HepG2 (cell line): ENCODE results near the gene PDLIM5. TPM values are rescaled to one million over a fixed set of nuclear protein-coding genes. Genes with fewer than 3 reads are reported as not detected.

Experiments
- CCDC6 ChIP-seq: sonication (generic); formaldehyde crosslinking; IDR thresholded peaks from 2 replicates; pipeline ENCODE4 v1.8.1; 2022; ENCODE audit warnings: mild to moderate bottlenecking, missing genetic modification reagents, moderate library complexity
- FOXO1 ChIP-seq: sonication (generic); formaldehyde crosslinking; IDR thresholded peaks from 2 replicates; pipeline ENCODE4 v1.4.0; 2020; ENCODE audit warnings: missing genetic modification reagents
- KLF13 ChIP-seq: sonication (generic); formaldehyde crosslinking; IDR thresholded peaks from 2 replicates; pipeline ENCODE4 v1.4.0; 2020; ENCODE audit warnings: mild to moderate bottlenecking, missing genetic modification reagents
- NFIC ChIP-seq: IDR thresholded peaks from 2 replicates; pipeline ENCODE4 v1.6.1; 2012; ENCODE audit warnings: mild to moderate bottlenecking, low read length, inconsistent platforms
- ONECUT2 ChIP-seq: sonication (generic); formaldehyde crosslinking; IDR thresholded peaks from 2 replicates; pipeline ENCODE4 v1.4.0; 2020; ENCODE audit warnings: missing genetic modification reagents
- PCBP2 ChIP-seq: fragments of 200-400 bp; formaldehyde crosslinking; optimal IDR thresholded peaks from 2 replicates; pipeline ENCODE3; 2018; ENCODE audit warnings: low read length, low read depth; ENCODE audit not compliant: poor library complexity, severe bottlenecking
- POLR2AphosphoS5 ChIP-seq: IDR thresholded peaks from 2 replicates; pipeline ENCODE4 v1.6.1; 2012; ENCODE audit warnings: low read depth, low read length
- PRMT3 ChIP-seq: sonication (generic); formaldehyde crosslinking; IDR thresholded peaks from 2 replicates; pipeline ENCODE4 v1.8.1; 2022; ENCODE audit warnings: low read depth, mild to moderate bottlenecking, moderate library complexity, missing genetic modification reagents, borderline replicate concordance
- SOX5 ChIP-seq: IDR thresholded peaks from 2 replicates; pipeline ENCODE4 v1.6.1; 2016; ENCODE audit warnings: borderline replicate concordance
- SP1 ChIP-seq, 2 experiments: fragments of 450-650 bp in 1 of 2; sonication (generic) in 1 of 2; formaldehyde crosslinking in 1 of 2; IDR thresholded peaks; 2 replicates each; pipeline versions ENCODE4 v1.4.0 to v1.6.1; 2016 to 2020; ENCODE audit warnings: missing genetic modification reagents in 1 of 2
- SYNCRIP ChIP-seq: fragments of 200-400 bp; formaldehyde crosslinking; IDR thresholded peaks from 2 replicates; pipeline ENCODE4 v1.6.1; 2018; ENCODE audit warnings: mild to moderate bottlenecking, low read depth, low read length; ENCODE audit not compliant: insufficient read depth
- ZNF121 ChIP-seq: sonication (generic); formaldehyde crosslinking; IDR thresholded peaks from 2 replicates; pipeline ENCODE4 v1.5.0; 2020; ENCODE audit warnings: mild to moderate bottlenecking, missing genetic modification reagents
- ZNF17 ChIP-seq: sonication (generic); formaldehyde crosslinking; IDR thresholded peaks from 2 replicates; pipeline ENCODE4 v1.5.0; 2020; ENCODE audit warnings: mild to moderate bottlenecking, missing genetic modification reagents
- ZNF34 ChIP-seq: sonication (generic); formaldehyde crosslinking; IDR thresholded peaks from 2 replicates; pipeline ENCODE4 v1.4.0; 2020; ENCODE audit warnings: mild to moderate bottlenecking, missing genetic modification reagents, borderline replicate concordance
- ZNF484 ChIP-seq: sonication (generic); formaldehyde crosslinking; IDR thresholded peaks from 2 replicates; pipeline ENCODE4 v1.5.1; 2020; ENCODE audit warnings: mild to moderate bottlenecking, low read depth, missing genetic modification reagents, borderline replicate concordance
- ZNF713 ChIP-seq: sonication (generic); formaldehyde crosslinking; IDR thresholded peaks from 2 replicates; pipeline ENCODE4 v1.4.0; 2020; ENCODE audit warnings: mild to moderate bottlenecking, missing genetic modification reagents
- ZNF775 ChIP-seq: sonication (generic); formaldehyde crosslinking; IDR thresholded peaks from 2 replicates; pipeline ENCODE4 v1.4.0; 2020; ENCODE audit warnings: missing genetic modification reagents, mild to moderate bottlenecking, moderate library complexity, borderline replicate concordance
- ZNF839 ChIP-seq: sonication (generic); formaldehyde crosslinking; IDR thresholded peaks from 2 replicates; pipeline ENCODE4 v1.4.0; 2020; ENCODE audit warnings: missing genetic modification reagents, mild to moderate bottlenecking, borderline replicate concordance
- polyA plus RNA-seq, 8 experiments: library from polyadenylated mRNA; depleted of rRNA in 3 of 8; stranded (reverse) in 7 of 8; unstranded in 1 of 8; fragments of >200 nt; fragmentation: Illumina TruSeq in 4 of 8; extraction: Trizol in 4 of 8; gene quantifications; 2 replicates each; pipeline versions ENCODE4 v1.2.1 to v1.2.3, GENCODE V29; 2011 to 2016; ENCODE audit warnings: low read depth in 4 of 8, missing spikeins in 1 of 8, mixed read lengths in 1 of 8; ENCODE audit not compliant: insufficient read depth in 1 of 8
- total RNA-seq, 5 experiments: library from RNA; depleted of rRNA; stranded (reverse); fragments of >200 nt; fragmentation: Illumina TruSeq; extraction: Trizol; gene quantifications; 2 replicates each; pipeline ENCODE4 v1.2.3, GENCODE V29; 2016; ENCODE audit warnings: low read depth in 1 of 5
- TF ChIP-seq, protein P1 (sequence below): IDR thresholded peaks from 2 replicates; pipeline ENCODE4 v1.6.1; 2012; ENCODE audit warnings: low read length, improper control_type of control experiment
- TF ChIP-seq, protein P2 (sequence below), 2 experiments: sonication (generic) in 1 of 2; formaldehyde crosslinking in 1 of 2; IDR thresholded peaks; 2 replicates each; pipeline versions ENCODE4 v1.5.1 to v1.6.1; 2011 to 2020; ENCODE audit warnings: borderline replicate concordance in 1 of 2, low read depth in 1 of 2, low read length in 1 of 2, mild to moderate bottlenecking in 1 of 2, missing genetic modification reagents in 1 of 2, moderate library complexity in 1 of 2
- TF ChIP-seq, protein P3 (sequence below): IDR thresholded peaks from 2 replicates; pipeline ENCODE4 v1.6.1; 2016; ENCODE audit warnings: mild to moderate bottlenecking, missing biosample characterization, missing genetic modification reagents
- TF ChIP-seq, protein P4 (sequence below): sonication (generic); formaldehyde crosslinking; IDR thresholded peaks from 2 replicates; pipeline ENCODE4 v1.4.0; 2020; ENCODE audit warnings: missing genetic modification reagents
- TF ChIP-seq, protein P5 (sequence below): sonication (generic); formaldehyde crosslinking; IDR thresholded peaks from 2 replicates; pipeline ENCODE4 v1.4.0; 2020; ENCODE audit warnings: low read depth, mild to moderate bottlenecking, missing genetic modification reagents

Gene PDLIM5
- total and polyA plus RNA-seq, 2 of the 13 experiments (the other 11 are each of a cell fraction or from before 2014, with no cell fraction given) = 52.8 to 119 TPM

DNA sequence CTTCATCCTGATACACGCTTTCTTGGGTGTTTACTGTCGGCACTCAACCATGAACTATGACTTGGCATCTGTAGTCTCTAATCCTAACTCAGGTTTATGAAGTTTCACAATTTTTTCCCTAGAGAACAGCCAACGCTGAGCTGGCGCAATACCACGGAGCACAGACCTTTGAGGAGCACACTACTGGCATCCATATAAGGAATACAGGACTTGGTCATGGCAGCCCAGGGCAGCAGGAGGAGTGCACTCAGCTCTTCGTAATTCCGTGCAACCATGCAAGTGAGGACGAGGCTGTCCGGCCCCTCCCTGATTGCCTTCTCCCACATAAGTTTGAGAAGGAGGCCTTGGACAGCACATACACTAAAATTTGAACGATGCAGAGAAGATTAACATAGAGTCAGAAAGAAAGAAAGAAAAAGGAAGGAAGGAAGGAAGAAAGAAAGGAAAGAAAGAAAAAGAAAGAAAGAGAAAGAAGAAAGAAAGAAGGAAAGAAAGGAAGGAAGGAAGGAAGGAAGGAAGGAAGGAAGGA is 41.0 kb upstream of the PDLIM5 start (continued):
- TF ChIP-seq SOX5 (peak; percentile 26; the same call in 1 of the 2 replicates), PRMT3 (CRISPR knock-in tag) (no peak), SYNCRIP (no peak), ONECUT2 (CRISPR knock-in tag) (no peak), PCBP2 (no peak), CCDC6 (CRISPR knock-in tag) (no peak), ZNF17 (CRISPR knock-in tag) (no peak), POLR2AphosphoS5 (no peak), ZNF775 (CRISPR knock-in tag) (no peak), ZNF121 (no peak), KLF13 (CRISPR knock-in tag) (no peak), ZNF484 (CRISPR knock-in tag) (no peak), SP1 (IDR thresholded peaks at IDR 0.05) (no peak), SP1 (CRISPR knock-in tag; IDR thresholded peaks at IDR 0.05) (no peak), ZNF839 (CRISPR knock-in tag) (no peak), ZNF34 (CRISPR knock-in tag) (no peak), FOXO1 (CRISPR knock-in tag) (peak; percentile 49; the same call in 1 of the 2 replicates), ZNF713 (CRISPR knock-in tag) (no peak), NFIC (no peak)
- TF ChIP-seq, protein P1, sequence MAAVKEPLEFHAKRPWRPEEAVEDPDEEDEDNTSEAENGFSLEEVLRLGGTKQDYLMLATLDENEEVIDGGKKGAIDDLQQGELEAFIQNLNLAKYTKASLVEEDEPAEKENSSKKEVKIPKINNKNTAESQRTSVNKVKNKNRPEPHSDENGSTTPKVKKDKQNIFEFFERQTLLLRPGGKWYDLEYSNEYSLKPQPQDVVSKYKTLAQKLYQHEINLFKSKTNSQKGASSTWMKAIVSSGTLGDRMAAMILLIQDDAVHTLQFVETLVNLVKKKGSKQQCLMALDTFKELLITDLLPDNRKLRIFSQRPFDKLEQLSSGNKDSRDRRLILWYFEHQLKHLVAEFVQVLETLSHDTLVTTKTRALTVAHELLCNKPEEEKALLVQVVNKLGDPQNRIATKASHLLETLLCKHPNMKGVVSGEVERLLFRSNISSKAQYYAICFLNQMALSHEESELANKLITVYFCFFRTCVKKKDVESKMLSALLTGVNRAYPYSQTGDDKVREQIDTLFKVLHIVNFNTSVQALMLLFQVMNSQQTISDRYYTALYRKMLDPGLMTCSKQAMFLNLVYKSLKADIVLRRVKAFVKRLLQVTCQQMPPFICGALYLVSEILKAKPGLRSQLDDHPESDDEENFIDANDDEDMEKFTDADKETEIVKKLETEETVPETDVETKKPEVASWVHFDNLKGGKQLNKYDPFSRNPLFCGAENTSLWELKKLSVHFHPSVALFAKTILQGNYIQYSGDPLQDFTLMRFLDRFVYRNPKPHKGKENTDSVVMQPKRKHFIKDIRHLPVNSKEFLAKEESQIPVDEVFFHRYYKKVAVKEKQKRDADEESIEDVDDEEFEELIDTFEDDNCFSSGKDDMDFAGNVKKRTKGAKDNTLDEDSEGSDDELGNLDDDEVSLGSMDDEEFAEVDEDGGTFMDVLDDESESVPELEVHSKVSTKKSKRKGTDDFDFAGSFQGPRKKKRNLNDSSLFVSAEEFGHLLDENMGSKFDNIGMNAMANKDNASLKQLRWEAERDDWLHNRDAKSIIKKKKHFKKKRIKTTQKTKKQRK = no peak
- TF ChIP-seq, protein P2, sequence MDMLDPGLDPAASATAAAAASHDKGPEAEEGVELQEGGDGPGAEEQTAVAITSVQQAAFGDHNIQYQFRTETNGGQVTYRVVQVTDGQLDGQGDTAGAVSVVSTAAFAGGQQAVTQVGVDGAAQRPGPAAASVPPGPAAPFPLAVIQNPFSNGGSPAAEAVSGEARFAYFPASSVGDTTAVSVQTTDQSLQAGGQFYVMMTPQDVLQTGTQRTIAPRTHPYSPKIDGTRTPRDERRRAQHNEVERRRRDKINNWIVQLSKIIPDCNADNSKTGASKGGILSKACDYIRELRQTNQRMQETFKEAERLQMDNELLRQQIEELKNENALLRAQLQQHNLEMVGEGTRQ (IDR thresholded peaks at IDR 0.05; ENCODE audit: low read depth, low read length) = no peak
- TF ChIP-seq, protein P2 (CRISPR knock-in tag; IDR thresholded peaks at IDR 0.05; ENCODE audit: borderline replicate concordance) = no peak; the same call in 1 of the 2 replicates
- TF ChIP-seq, protein P3, sequence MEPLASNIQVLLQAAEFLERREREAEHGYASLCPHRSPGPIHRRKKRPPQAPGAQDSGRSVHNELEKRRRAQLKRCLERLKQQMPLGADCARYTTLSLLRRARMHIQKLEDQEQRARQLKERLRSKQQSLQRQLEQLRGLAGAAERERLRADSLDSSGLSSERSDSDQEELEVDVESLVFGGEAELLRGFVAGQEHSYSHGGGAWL (CRISPR knock-in tag) = no peak
- TF ChIP-seq, protein P4, sequence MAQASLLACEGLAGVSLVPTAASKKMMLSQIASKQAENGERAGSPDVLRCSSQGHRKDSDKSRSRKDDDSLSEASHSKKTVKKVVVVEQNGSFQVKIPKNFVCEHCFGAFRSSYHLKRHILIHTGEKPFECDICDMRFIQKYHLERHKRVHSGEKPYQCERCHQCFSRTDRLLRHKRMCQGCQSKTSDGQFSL = no peak
- TF ChIP-seq, protein P5, sequence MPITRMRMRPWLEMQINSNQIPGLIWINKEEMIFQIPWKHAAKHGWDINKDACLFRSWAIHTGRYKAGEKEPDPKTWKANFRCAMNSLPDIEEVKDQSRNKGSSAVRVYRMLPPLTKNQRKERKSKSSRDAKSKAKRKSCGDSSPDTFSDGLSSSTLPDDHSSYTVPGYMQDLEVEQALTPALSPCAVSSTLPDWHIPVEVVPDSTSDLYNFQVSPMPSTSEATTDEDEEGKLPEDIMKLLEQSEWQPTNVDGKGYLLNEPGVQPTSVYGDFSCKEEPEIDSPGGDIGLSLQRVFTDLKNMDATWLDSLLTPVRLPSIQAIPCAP (CRISPR knock-in tag) = no peak
